Gastrocnemius medialis (tissue), 4 donors: Measurements from ENCODE around the gene DOCK3. TPM values are rescaled to one million over a fixed set of nuclear protein-coding genes. Genes with fewer than 3 reads are reported as not detected.

Source experiments
- ATAC-seq, 2 donors: fragments of 150-250 bp; one replicate each; pipeline ENCODE4 v1.9.1; 2016
- DNase-seq, 2 donors: peaks; one replicate each; pipeline ENCODE4 v3.0.0-alpha.2; 2019
- H3K27ac ChIP-seq, 4 donors: fragments of 200-600 bp; sonication (generic); 1 replicate in 1 of 4; 2 replicates in 3 of 4; pipeline ENCODE4 v1.5.1; 2016 to 2018; ENCODE audit warnings: mild to moderate bottlenecking in 2 of 4, moderate library complexity in 1 of 4
- H3K27me3 ChIP-seq, 3 donors: fragments of 200-600 bp; sonication (generic) in 2 of 3; 1 replicate in 1 of 3; 2 replicates in 2 of 3; pipeline versions ENCODE4 v1.5.1 to v1.6.0; 2016 to 2019; ENCODE audit warnings: mild to moderate bottlenecking in 1 of 3, moderate library complexity in 1 of 3
- H3K36me3 ChIP-seq, 2 donors: fragments of 200-600 bp; sonication (generic) in 1 of 2; one replicate each; pipeline ENCODE4 v1.5.1; 2017 to 2018
- H3K4me1 ChIP-seq, 2 donors: fragments of 200-600 bp; sonication (generic) in 1 of 2; one replicate each; pipeline ENCODE4 v1.5.1; 2016 to 2017; ENCODE audit warnings: mild to moderate bottlenecking in 2 of 2
- H3K4me3 ChIP-seq, 4 donors: fragments of 200-600 bp; sonication (generic) in 3 of 4; 1 replicate in 1 of 4; 2 replicates in 3 of 4; pipeline ENCODE4 v1.5.1; 2016 to 2019; ENCODE audit warnings: mild to moderate bottlenecking in 2 of 4
- H3K9me3 ChIP-seq, 3 donors: fragments of 200-600 bp; sonication (generic) in 2 of 3; 1 replicate in 1 of 3; 2 replicates in 2 of 3; pipeline ENCODE4 v1.5.1; 2016 to 2019
- POLR2A ChIP-seq, 2 donors: fragments of 450-650 bp; IDR thresholded peaks; one replicate each; pipeline ENCODE4 v1.6.1; 2017; ENCODE audit warnings: antibody characterized with exemption in 2 of 2, mild to moderate bottlenecking in 2 of 2, moderate library complexity in 2 of 2
- in situ Hi-C, 4 donors: fragments of 200-750 bp; cut with MboI; loops; one replicate each; pipeline versions ENCODE4 v1.15.0 to v1.8.0; 2017; ENCODE audit warnings: low sequenced_read_pairs in 4 of 4
- intact Hi-C: fragments of 100-400 bp; cut with DNase I; formaldehyde crosslinking; loops from one replicate; pipeline ENCODE4 v1.15.1; 2023; ENCODE audit warnings: low total_unique reads
- total RNA-seq, 4 donors: library from RNA; depleted of rRNA; stranded (reverse); fragments of >200 nt; gene quantifications; one replicate each; pipeline versions ENCODE4 v1.1.0 to v1.2.3, GENCODE V29; 2016
- TF ChIP-seq, protein P1 (sequence below), 5 experiments: fragments of 450-650 bp in 3 of 5; fragments of 200-600 bp in 2 of 5; sonication (generic) in 2 of 5; IDR thresholded peaks in 4 of 5; conservative IDR thresholded peaks in 1 of 5; 1 replicate in 4 of 5; 2 replicates in 1 of 5; pipeline ENCODE4 v1.5.1; 2016 to 2019; ENCODE audit warnings: antibody characterized with exemption in 5 of 5, mild to moderate bottlenecking in 3 of 5, moderate library complexity in 3 of 5

The DOCK3 gene
- total RNA-seq, 4 donors from 2014 or later = 0.61 to 3.1 (median 0.73) TPM

DNA sequence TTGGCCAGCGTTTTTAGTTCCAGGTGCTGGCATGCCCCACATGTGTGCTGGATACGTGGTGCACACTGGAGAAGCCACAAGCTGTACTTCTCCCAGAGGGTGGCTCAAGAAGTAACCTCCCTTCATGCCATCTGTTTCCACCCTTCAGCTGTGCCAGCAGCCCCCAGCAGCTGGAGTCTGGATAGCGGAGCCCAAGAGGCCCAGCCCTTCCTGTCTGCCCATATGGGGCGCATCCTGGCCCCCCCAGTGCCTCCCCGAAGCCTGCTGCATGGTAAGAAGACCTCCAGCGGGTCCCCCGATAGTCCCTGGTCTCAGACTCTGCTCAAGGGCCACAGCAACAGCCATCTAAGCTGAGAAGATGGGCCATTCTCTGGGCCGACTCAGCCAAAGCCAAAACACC is 704.6 kb downstream of the DOCK3 start:
- H3K36me3 ChIP-seq = no peaks in the 10 kb centered on the region
- no peak overlapping the region for H3K27ac ChIP-seq
- TF ChIP-seq, protein P1, sequence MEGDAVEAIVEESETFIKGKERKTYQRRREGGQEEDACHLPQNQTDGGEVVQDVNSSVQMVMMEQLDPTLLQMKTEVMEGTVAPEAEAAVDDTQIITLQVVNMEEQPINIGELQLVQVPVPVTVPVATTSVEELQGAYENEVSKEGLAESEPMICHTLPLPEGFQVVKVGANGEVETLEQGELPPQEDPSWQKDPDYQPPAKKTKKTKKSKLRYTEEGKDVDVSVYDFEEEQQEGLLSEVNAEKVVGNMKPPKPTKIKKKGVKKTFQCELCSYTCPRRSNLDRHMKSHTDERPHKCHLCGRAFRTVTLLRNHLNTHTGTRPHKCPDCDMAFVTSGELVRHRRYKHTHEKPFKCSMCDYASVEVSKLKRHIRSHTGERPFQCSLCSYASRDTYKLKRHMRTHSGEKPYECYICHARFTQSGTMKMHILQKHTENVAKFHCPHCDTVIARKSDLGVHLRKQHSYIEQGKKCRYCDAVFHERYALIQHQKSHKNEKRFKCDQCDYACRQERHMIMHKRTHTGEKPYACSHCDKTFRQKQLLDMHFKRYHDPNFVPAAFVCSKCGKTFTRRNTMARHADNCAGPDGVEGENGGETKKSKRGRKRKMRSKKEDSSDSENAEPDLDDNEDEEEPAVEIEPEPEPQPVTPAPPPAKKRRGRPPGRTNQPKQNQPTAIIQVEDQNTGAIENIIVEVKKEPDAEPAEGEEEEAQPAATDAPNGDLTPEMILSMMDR (IDR thresholded peaks at IDR 0.05 in 4 of 5, conservative IDR thresholded peaks at IDR 0.05 in 1 of 5) = no peak
- no peak for TF ChIP-seq POLR2A (IDR thresholded peaks at IDR 0.05)
- no peak for ATAC-seq
- no peaks in the 10 kb centered on the region for H3K27me3 ChIP-seq
- H3K4me1 ChIP-seq = peaks cover 6 to 10% of the 10 kb centered on the region in 2 donors
- no peak overlapping the region for H3K4me3 ChIP-seq
- intact Hi-C loops (no loop called here), in situ Hi-C loops (loop anchor here in 3 of 4 donors (10.0 to 25.0 kb wide), 5 partner anchors 283 to 767 kb away; partner anchors contain the start of genes CISH (in 2 of the 3), MAPKAPK3 (in 2 of the 3) and TEX264 (in 1 of the 3))
- DNase-seq = no peak
- no peaks in the 10 kb centered on the region for H3K9me3 ChIP-seq

DNA sequence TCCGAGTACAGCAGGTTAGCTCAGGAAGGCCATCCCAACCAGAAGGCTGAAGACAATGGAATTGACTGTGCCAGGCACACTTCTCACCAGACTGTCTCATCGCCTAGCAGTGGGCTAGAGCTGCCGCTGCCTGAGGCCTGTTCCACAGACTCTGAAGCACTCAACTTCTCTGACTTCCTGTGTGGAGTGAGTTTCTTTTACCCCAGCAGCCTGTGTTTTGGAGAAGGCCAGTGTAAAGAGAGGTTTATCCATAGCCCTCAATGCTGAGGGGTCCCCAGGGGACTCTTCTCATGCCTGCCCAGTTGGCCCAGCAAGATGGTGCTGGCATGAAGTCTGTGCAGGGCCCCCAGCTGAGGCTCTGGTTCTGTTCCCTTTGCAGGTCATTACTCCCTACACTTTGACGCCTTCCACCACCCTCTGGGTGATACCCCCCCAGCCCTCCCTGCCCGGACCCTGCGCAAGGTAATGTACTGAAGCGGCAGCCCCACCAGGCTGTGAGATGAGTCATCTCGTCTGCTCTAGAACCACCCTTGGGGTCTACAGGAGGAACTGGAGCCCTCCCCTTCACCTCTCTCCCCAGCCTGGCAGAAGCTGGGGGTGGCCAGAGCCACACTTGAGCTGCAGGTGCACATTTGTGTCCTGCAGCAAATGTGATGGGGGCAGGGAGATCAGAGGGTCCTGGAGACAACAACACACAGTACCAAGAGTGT is 705.2 kb downstream of the DOCK3 start:
- intact Hi-C loops = loop anchor here (5.0 kb wide), 1 partner anchor 157 kb away; the partner anchor contains the start of gene RAD54L2
- TF ChIP-seq POLR2A (IDR thresholded peaks at IDR 0.05) = no peak
- TF ChIP-seq, protein P1 (IDR thresholded peaks at IDR 0.05 in 4 of 5, conservative IDR thresholded peaks at IDR 0.05 in 1 of 5) = no peak

DNA sequence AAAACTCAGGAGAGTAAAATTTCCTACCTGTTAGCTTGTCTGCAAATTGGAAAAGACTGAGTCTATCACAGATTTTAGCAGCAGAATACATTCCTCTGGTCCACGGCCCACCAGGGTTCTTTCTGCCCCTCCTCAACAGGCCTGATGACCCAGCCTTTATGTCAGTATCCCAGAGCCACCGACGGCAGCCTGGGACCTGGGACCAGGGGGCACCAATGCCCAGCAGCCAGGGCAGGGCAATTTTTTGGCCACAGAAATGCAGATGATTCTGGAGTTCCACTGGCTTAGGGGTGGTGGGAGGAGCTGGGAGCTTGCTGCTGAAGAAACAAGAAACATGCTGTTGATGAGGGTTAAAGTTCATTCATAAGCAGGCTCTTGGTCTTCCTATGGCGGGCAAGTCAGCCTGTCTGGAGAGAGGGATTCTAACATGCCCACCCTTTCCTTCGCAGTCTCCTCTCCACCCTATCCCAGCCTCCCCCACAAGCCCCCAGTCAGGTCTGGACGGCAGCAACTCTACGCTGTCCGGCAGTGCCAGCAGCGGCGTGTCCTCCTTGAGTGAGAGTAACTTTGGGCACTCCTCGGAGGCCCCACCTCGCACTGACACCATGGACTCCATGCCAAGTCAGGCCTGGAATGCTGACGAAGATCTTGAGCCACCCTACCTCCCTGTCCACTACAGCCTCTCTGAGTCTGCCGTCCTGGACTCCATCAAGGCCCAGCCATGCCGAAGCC is 706.0 kb downstream of the DOCK3 start:
- DNase-seq (no peak), ATAC-seq (no peak)
- Histone ChIP-seq H3K27me3 (no peaks in the 10 kb centered on the region), H3K4me1 (peaks cover 8 to 13% of the 10 kb centered on the region in 2 donors), H3K4me3 (no peak overlapping the region), H3K27ac (no peak overlapping the region), H3K36me3 (no peaks in the 10 kb centered on the region), H3K9me3 (no peaks in the 10 kb centered on the region)
- intact Hi-C loops (loop anchor here (5.0 kb wide), 1 partner anchor 157 kb away; the partner anchor contains the start of gene RAD54L2), in situ Hi-C loops (loop anchor here in 2 of 4 donors (10.0 to 25.0 kb wide), 4 partner anchors 114 to 768 kb away; partner anchors contain the start of genes CISH (in 1 of the 2), MAPKAPK3 (in 1 of the 2) and TEX264 (in 1 of the 2))
- TF ChIP-seq, protein P1 (IDR thresholded peaks at IDR 0.05 in 4 of 5, conservative IDR thresholded peaks at IDR 0.05 in 1 of 5) = no peak
- no peak for TF ChIP-seq POLR2A (IDR thresholded peaks at IDR 0.05)

More for the DNA sequence above, 705.2 kb downstream of the DOCK3 start:
- DNase-seq (no peak), ATAC-seq (no peak)
- Histone ChIP-seq H3K4me3 (no peak overlapping the region), H3K27ac (no peak overlapping the region), H3K4me1 (peaks cover 6 to 10% of the 10 kb centered on the region in 2 donors), H3K27me3 (no peaks in the 10 kb centered on the region), H3K9me3 (no peaks in the 10 kb centered on the region), H3K36me3 (no peaks in the 10 kb centered on the region)
- in situ Hi-C loops = loop anchor here in 3 of 4 donors (10.0 to 25.0 kb wide), 6 partner anchors 115 to 768 kb away; partner anchors contain the start of genes CISH (in 2 of the 3), MAPKAPK3 (in 2 of the 3) and TEX264 (in 1 of the 3)

DNA sequence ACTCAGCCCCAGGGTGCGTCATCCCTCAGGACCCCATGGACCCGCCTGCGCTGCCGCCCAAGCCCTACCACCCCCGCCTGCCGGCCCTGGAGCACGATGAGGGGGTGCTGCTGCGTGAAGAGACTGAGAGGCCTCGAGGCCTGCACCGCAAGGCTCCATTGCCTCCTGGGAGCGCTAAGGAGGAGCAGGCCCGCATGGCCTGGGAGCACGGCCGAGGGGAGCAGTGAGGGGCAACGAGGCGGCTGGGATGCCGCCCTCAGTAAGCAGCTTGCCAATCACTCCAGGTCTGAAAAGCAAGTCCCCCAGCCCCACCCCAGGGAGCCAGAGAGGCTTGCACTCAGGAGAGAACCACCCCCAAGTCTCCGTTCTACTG is 706.6 kb downstream of the DOCK3 start:
- in situ Hi-C loops (loop anchor here in 2 of 4 donors (10.0 to 25.0 kb wide), 4 partner anchors 113 to 769 kb away; partner anchors contain the start of genes CISH (in 1 of the 2), MAPKAPK3 (in 1 of the 2) and TEX264 (in 1 of the 2)), intact Hi-C loops (loop anchor here (5.0 kb wide), 1 partner anchor 156 kb away; the partner anchor contains the start of gene RAD54L2)
- H3K4me3 ChIP-seq = no peak overlapping the region

More for the DNA sequence above, 706.6 kb downstream of the DOCK3 start:
- TF ChIP-seq POLR2A (IDR thresholded peaks at IDR 0.05) = no peak
- TF ChIP-seq, protein P1 (IDR thresholded peaks at IDR 0.05 in 4 of 5, conservative IDR thresholded peaks at IDR 0.05 in 1 of 5) = no peak
- Histone ChIP-seq H3K4me1 (peaks cover 14 to 19% of the 10 kb centered on the region in 2 donors), H3K27ac (no peak overlapping the region), H3K9me3 (no peaks in the 10 kb centered on the region), H3K36me3 (no peaks in the 10 kb centered on the region), H3K27me3 (no peaks in the 10 kb centered on the region)
- DNase-seq = no peak
- no peak for ATAC-seq
